ENCODE measurements around the gene PITX2. TPM values are rescaled to one million over a fixed set of nuclear protein-coding genes. Genes with fewer than 3 reads are reported as not detected.

The PITX2 gene
- total RNA-seq, 1 donor from 2014 or later: 1.0 TPM

Other genes with a start within 250 kb of the PITX2 start
- 5.3 TPM for gene ENPEP, start 146.9 kb downstream of the PITX2 start, total RNA-seq

Data from cardiac septum (tissue), 1 donor.